ENCODE results near the gene KCNQ4. TPM values are rescaled to one million over a fixed set of nuclear protein-coding genes. Genes with fewer than 3 reads are reported as not detected.

The KCNQ4 gene
- total and polyA plus RNA-seq, 2 of the 8 experiments (the other 6 are each of a cell fraction or from before 2014, with no cell fraction given), result 2.2 to 3.9 TPM

- H3K4me3 ChIP-seq (ENCODE audit: extremely low read depth in 1 of 4, insufficient read depth in 2 of 4, low read depth in 3 of 4, low read length in 4 of 4), result no peak overlapping the region
- ChIA-PET POLR2A (ENCODE audit: partially characterized antibody) (no interaction called here), CTCF (ENCODE audit: partially characterized antibody) (interaction anchor here (0.6 to 26.8 kb wide), 3 partner anchors 15 to 384 kb away, joined by 3 to 917 read pairs (median 5); no protein-coding TSS in a partner anchor)
- H3K14ac ChIP-seq (ENCODE audit: insufficient read length), result no peak overlapping the region
- H3K36me3 ChIP-seq (ENCODE audit: control insufficient read depth in 2 of 4, insufficient read depth in 4 of 4, low read length in 3 of 4), result no peaks in the 10 kb centered on the region
- no peak overlapping the region for H3K23ac ChIP-seq (ENCODE audit: insufficient read length)
- H2BK15ac ChIP-seq (ENCODE audit: low read length), result no peak overlapping the region
- H4K91ac ChIP-seq (replicated peaks; ENCODE audit: insufficient read length, low read length), result no peak overlapping the region
- no peak for DNase-seq (ENCODE audit: low read depth in 1 of 2, low spot score in 2 of 2)
- no peak overlapping the region for H2AFZ ChIP-seq (ENCODE audit: low read length)
- no peak overlapping the region for H2BK120ac ChIP-seq (replicated peaks; ENCODE audit: low read depth, low read length)
- no peaks in the 10 kb centered on the region for H3K23me2 ChIP-seq (ENCODE audit: low read depth, low read length)
- peaks cover 0 to 2% of the 10 kb centered on the region in 2 experiments; a peak in 1 of 4 replicates for H3K9me3 ChIP-seq (ENCODE audit: insufficient read depth in 2 of 2, low read depth in 1 of 2, low read length in 1 of 2)
- H3K27me3 ChIP-seq (replicated peaks in 1 of 4; ENCODE audit: control insufficient read depth in 3 of 4, extremely low read depth in 1 of 4, insufficient read depth in 3 of 4, low read length in 3 of 4), result no peaks in the 10 kb centered on the region
- no peak overlapping the region for H2BK20ac ChIP-seq (ENCODE audit: low read length)
- H2BK12ac ChIP-seq (ENCODE audit: low read depth, low read length), result no peak overlapping the region
- H2BK5ac ChIP-seq (ENCODE audit: low read depth, low read length), result no peak overlapping the region
- H3K4me2 ChIP-seq (ENCODE audit: insufficient read depth in 1 of 2, low read depth in 2 of 2, low read length in 2 of 2), result no peak overlapping the region
- H3K18ac ChIP-seq (ENCODE audit: extremely low read depth, low read length), result no peak overlapping the region
- no peak overlapping the region for H4K5ac ChIP-seq (ENCODE audit: insufficient read length, low read depth, low read length)
- H3K9ac ChIP-seq (replicated peaks in 1 of 4; ENCODE audit: extremely low read depth in 1 of 4, low read depth in 3 of 4, low read length in 3 of 4), result no peak overlapping the region
- no peak overlapping the region for H2AK5ac ChIP-seq (ENCODE audit: low read depth, low read length)
- H4K8ac ChIP-seq (ENCODE audit: extremely low read depth, insufficient read depth, low read length), result no peak overlapping the region
- H4K20me1 ChIP-seq (replicated peaks in 1 of 2; ENCODE audit: control insufficient read depth in 1 of 2, insufficient read depth in 2 of 2, low read length in 2 of 2), result no peaks in the 10 kb centered on the region
- no peak overlapping the region for H3K4ac ChIP-seq (replicated peaks; ENCODE audit: insufficient read length, low read depth, low read length)
- H3K79me1 ChIP-seq (ENCODE audit: low read depth, low read length), result no peaks in the 10 kb centered on the region
- no peak overlapping the region for H3K27ac ChIP-seq (ENCODE audit: low read depth, low read length)
- no peak overlapping the region for H3K56ac ChIP-seq (replicated peaks; ENCODE audit: insufficient read length, low read depth, low read length)
- no peaks in the 10 kb centered on the region; a peak in 1 of 7 replicates for H3K4me1 ChIP-seq (replicated peaks in 1 of 4; ENCODE audit: control insufficient read depth in 3 of 4, insufficient read depth in 4 of 4, low read length in 3 of 4)
- 76% methylated on average over 4 of the region's 4 CpGs; no CpG with 5 or more reads in 1 of the 2 experiments for WGBS, 2 experiments (ENCODE audit: extremely low coverage in 1 of 2, insufficient coverage in 1 of 2, insufficient read length in 1 of 2, insufficient replicate concordance in 2 of 2, low coverage in 1 of 2, low lambda C conversion rate in 2 of 2, missing lambda C conversion rate in 1 of 2)
- no peaks in the 10 kb centered on the region for H3K79me2 ChIP-seq (ENCODE audit: control insufficient read depth in 1 of 2, insufficient read depth in 2 of 2, low read length in 2 of 2)
- no peak for TF ChIP-seq GTF2F1 (IDR thresholded peaks at IDR 0.05; ENCODE audit: borderline replicate concordance, low read depth, low read length)
- TF ChIP-seq RAD21 (IDR thresholded peaks at IDR 0.05 in 1 of 2, conservative IDR thresholded peaks at IDR 0.05 in 1 of 2; ENCODE audit: low read depth in 2 of 2, low read length in 2 of 2), result no peak
- TF ChIP-seq RBBP5 (IDR thresholded peaks at IDR 0.05; ENCODE audit: borderline replicate concordance, low read depth, low read length), result no peak
- TF ChIP-seq ZNF274 (IDR thresholded peaks at IDR 0.05; ENCODE audit: borderline replicate concordance, extremely low read depth, low read length), result no peak
- TF ChIP-seq CTBP2 (IDR thresholded peaks at IDR 0.05; ENCODE audit: borderline replicate concordance, insufficient read depth, insufficient read length, low read length), result no peak
- no peak for TF ChIP-seq TAF7 (optimal IDR thresholded peaks at IDR 0.05; ENCODE audit: borderline replicate concordance, low read depth, low read length)
- FAIRE-seq, result no peak
These were observed 84.6 kb downstream of the KCNQ4 start for GRCh38 chr1:40868051-40868723.
